Common myeloid progenitor, CD34-positive (primary cell): Measurements from ENCODE around the gene DCAF15.
A peak's percentile ranks its signal among the peaks of the same experiment; 100 is the strongest.

Experiments used
- CTCF ChIA-PET: fragments of 350-600 bp; sonication (Branson Sonifier 250); formaldehyde crosslinking; loops from one replicate; lab custom pipeline; 2021; ENCODE audit warnings: antibody characterized with exemption; lab: Charles Lee
- POLR2A ChIA-PET: fragments of 350-600 bp; sonication (Branson Sonifier 250); formaldehyde crosslinking; loops from one replicate; lab custom pipeline; 2021; ENCODE audit warnings: antibody characterized with exemption; lab: Charles Lee
- DNase-seq, 3 donors: peaks; one replicate each; pipeline versions ENCODE4 v3.0.0 to v3.0.0-alpha.2; 2013
- H3K27ac ChIP-seq, 2 experiments: 1 replicate in 1 of 2; 2 replicates in 1 of 2; pipeline ENCODE4 v1.7.0; 2013; ENCODE audit warnings: inconsistent platforms in 2 of 2, low read length in 2 of 2, mild to moderate bottlenecking in 2 of 2, low read depth in 1 of 2, moderate library complexity in 1 of 2; ENCODE audit not compliant: severe bottlenecking in 2 of 2, insufficient read depth in 1 of 2, poor library complexity in 1 of 2
- H3K27me3 ChIP-seq, 5 experiments: replicated peaks in 2 of 5; 1 replicate in 3 of 5; 2 replicates in 2 of 5; pipeline versions ENCODE4 v1.6.1 to v1.7.0; 2013; ENCODE audit warnings: low read length in 4 of 5, mild to moderate bottlenecking in 2 of 5, moderate library complexity in 2 of 5, inconsistent platforms in 1 of 5; ENCODE audit not compliant: insufficient read depth in 5 of 5, control insufficient read depth in 4 of 5
- H3K36me3 ChIP-seq, 4 experiments: 1 replicate in 2 of 4; 2 replicates in 2 of 4; pipeline versions ENCODE4 v1.6.1 to v1.7.0; 2013; ENCODE audit warnings: low read length in 3 of 4, control low read depth in 1 of 4, mild to moderate bottlenecking in 1 of 4; ENCODE audit not compliant: control insufficient read depth in 4 of 4, insufficient read depth in 4 of 4
- H3K4me1 ChIP-seq, 4 experiments: 1 replicate in 3 of 4; 2 replicates in 1 of 4; pipeline versions ENCODE4 v1.6.1 to v1.7.1; 2013; ENCODE audit warnings: low read length in 3 of 4, mild to moderate bottlenecking in 3 of 4, control low read depth in 1 of 4, inconsistent platforms in 1 of 4, moderate library complexity in 1 of 4; ENCODE audit not compliant: control insufficient read depth in 4 of 4, insufficient read depth in 4 of 4; ENCODE audit errors: control extremely low read depth in 1 of 4
- H3K4me3 ChIP-seq, 7 experiments: 1 replicate in 4 of 7; 2 replicates in 3 of 7; pipeline versions ENCODE4 v1.5.1 to v1.7.0; 2013; ENCODE audit warnings: mild to moderate bottlenecking in 7 of 7, low read length in 6 of 7, moderate library complexity in 6 of 7, inconsistent platforms in 2 of 7, low read depth in 2 of 7, control low read depth in 1 of 7; ENCODE audit not compliant: insufficient read depth in 4 of 7, control insufficient read depth in 1 of 7; ENCODE audit errors: extremely low read depth in 1 of 7
- H3K9me3 ChIP-seq, 5 experiments: 1 replicate in 4 of 5; 2 replicates in 1 of 5; pipeline versions ENCODE4 v1.6.1 to v1.7.1; 2013; ENCODE audit warnings: low read length in 4 of 5, mild to moderate bottlenecking in 2 of 5, inconsistent platforms in 1 of 5, low read depth in 1 of 5, moderate library complexity in 1 of 5; ENCODE audit not compliant: control insufficient read depth in 4 of 5, insufficient read depth in 2 of 5; ENCODE audit errors: control extremely low read depth in 1 of 5
- WGBS: methylation state at CpG from one replicate; pipeline ENCODE4 v1.1.5; 2013; ENCODE audit not compliant: insufficient coverage; 5-methylcytosine and 5-hydroxymethylcytosine counted together

Gene DCAF15

GRCh38 chr19:13951799-13952153 lies 533 bp upstream of the DCAF15 start:
- no peaks in the 10 kb centered on the region for H3K27me3 ChIP-seq
- H3K4me1 ChIP-seq = peaks cover 0 to 16% (median 13%) of the 10 kb centered on the region in 4 experiments
- POLR2A ChIA-PET = interaction anchor here (0.7 kb wide), 1 partner anchor 52 kb away, joined by 3 read pairs; no protein-coding TSS in a partner anchor
- H3K4me3 ChIP-seq = peak overlapping the region; percentile 1 to 82 (median 55)
- H3K36me3 ChIP-seq = peaks cover 10 to 28% (median 21%) of the 10 kb centered on the region in 4 experiments
- 12% methylated on average over 20 of the region's 20 CpGs for WGBS
- H3K9me3 ChIP-seq = no peaks in the 10 kb centered on the region
- H3K27ac ChIP-seq = no peak overlapping the region
- no peak for DNase-seq
- CTCF ChIA-PET = interaction anchor here (1.2 kb wide), 1 partner anchor 71 kb away, joined by 3 read pairs; no protein-coding TSS in a partner anchor

GRCh38 chr19:13952931-13953531 lies 722 bp downstream of the DCAF15 start:
- Histone ChIP-seq H3K36me3 (peaks cover 10 to 38% (median 32%) of the 10 kb centered on the region in 4 experiments), H3K4me1 (peaks cover 0 to 16% (median 13%) of the 10 kb centered on the region in 4 experiments), H3K4me3 (peak overlapping the region; percentile 36 to 91 (median 79)), H3K9me3 (no peaks in the 10 kb centered on the region), H3K27me3 (no peaks in the 10 kb centered on the region), H3K27ac (peak overlapping the region; percentile 40 to 87)
- POLR2A ChIA-PET = interaction anchor here (0.5 to 0.9 kb wide), 3 partner anchors 8 to 36 kb away, joined by 3 to 4 read pairs (median 3); no protein-coding TSS in a partner anchor
- CTCF ChIA-PET = interaction anchor here (0.9 to 2.8 kb wide), 12 partner anchors 9 to 90 kb away, joined by 3 to 10 read pairs (median 4); partner anchors contain the start of gene IL27RA
- DNase-seq = no peak
- WGBS = 3% methylated on average over 13 of the region's 13 CpGs

GRCh38 chr19:13954185-13954584 lies 1.9 kb downstream of the DCAF15 start:
- Histone ChIP-seq H3K4me3 (peak overlapping the region in 3 of 7 experiments; percentile 10 to 82 (median 81)), H3K36me3 (peaks cover 10 to 50% (median 41%) of the 10 kb centered on the region in 4 experiments), H3K27ac (peak overlapping the region in 1 of 2 experiments; percentile 54), H3K4me1 (peaks cover 0 to 16% (median 13%) of the 10 kb centered on the region in 4 experiments), H3K9me3 (no peaks in the 10 kb centered on the region), H3K27me3 (no peaks in the 10 kb centered on the region)
- CTCF ChIA-PET = interaction anchor here (0.8 to 2.8 kb wide), 5 partner anchors 14 to 76 kb away, joined by 3 to 10 read pairs (median 5); no protein-coding TSS in a partner anchor
- 87% methylated on average over 10 of the region's 15 CpGs for WGBS
- no peak for DNase-seq
- POLR2A ChIA-PET = no interaction called here

GRCh38 chr19:13955662-13956364 lies 3.5 kb downstream of the DCAF15 start:
- H3K4me3 ChIP-seq = no peak overlapping the region
- H3K4me1 ChIP-seq = peaks cover 0 to 16% (median 13%) of the 10 kb centered on the region in 4 experiments
- H3K9me3 ChIP-seq = no peaks in the 10 kb centered on the region
- no peaks in the 10 kb centered on the region for H3K27me3 ChIP-seq
- ChIA-PET CTCF (interaction anchor here (0.6 to 2.6 kb wide), 6 partner anchors 16 to 116 kb away, joined by 3 to 7 read pairs (median 4); partner anchors contain the start of gene MISP3), POLR2A (no interaction called here)
- no peak overlapping the region for H3K27ac ChIP-seq
- 98% methylated on average over 40 of the region's 42 CpGs for WGBS
- peaks cover 10 to 66% (median 51%) of the 10 kb centered on the region in 4 experiments for H3K36me3 ChIP-seq
- DNase-seq = no peak

- POLR2A ChIA-PET = no interaction called here
- DNase-seq = no peak
- Histone ChIP-seq H3K27me3 (no peaks in the 10 kb centered on the region), H3K9me3 (no peaks in the 10 kb centered on the region), H3K4me1 (peaks cover 0 to 16% (median 13%) of the 10 kb centered on the region in 4 experiments), H3K27ac (no peak overlapping the region), H3K4me3 (no peak overlapping the region), H3K36me3 (peaks cover 10 to 69% (median 54%) of the 10 kb centered on the region in 4 experiments)
- WGBS = 100% methylated on average over 4 of the region's 16 CpGs
- CTCF ChIA-PET = interaction anchor here (0.6 to 2.6 kb wide), 6 partner anchors 17 to 115 kb away, joined by 3 to 7 read pairs (median 4); partner anchors contain the start of gene MISP3
Observed at GRCh38 chr19:13956365-13956744, 4.0 kb downstream of the DCAF15 start.

- ChIA-PET POLR2A (no interaction called here), CTCF (interaction anchor here (0.8 to 2.0 kb wide), 3 partner anchors 68 to 97 kb away, joined by 3 to 7 read pairs (median 3); no protein-coding TSS in a partner anchor)
- no peaks in the 10 kb centered on the region for H3K9me3 ChIP-seq
- H3K4me3 ChIP-seq = no peak overlapping the region
- peak overlapping the region in 1 of 2 experiments; percentile 34 for H3K27ac ChIP-seq
- WGBS = 96% methylated on average over 5 of the region's 8 CpGs
- H3K4me1 ChIP-seq = peaks cover 0 to 15% (median 13%) of the 10 kb centered on the region in 4 experiments
- no peak for DNase-seq
- H3K36me3 ChIP-seq = peaks cover 10 to 76% (median 56%) of the 10 kb centered on the region in 4 experiments
- H3K27me3 ChIP-seq = no peaks in the 10 kb centered on the region
Observed at GRCh38 chr19:13957051-13957450, 4.7 kb downstream of the DCAF15 start.
